NCI-H1417 treated with DMSO at 0.1 percent for 48 hours (cell line): ENCODE measurements around the gene CPNE5.

Experiments
- DNase-seq: peaks from one replicate; lab custom pipeline; 2025; lab: John Stamatoyannopoulos, UW

CPNE5 gene

DNA sequence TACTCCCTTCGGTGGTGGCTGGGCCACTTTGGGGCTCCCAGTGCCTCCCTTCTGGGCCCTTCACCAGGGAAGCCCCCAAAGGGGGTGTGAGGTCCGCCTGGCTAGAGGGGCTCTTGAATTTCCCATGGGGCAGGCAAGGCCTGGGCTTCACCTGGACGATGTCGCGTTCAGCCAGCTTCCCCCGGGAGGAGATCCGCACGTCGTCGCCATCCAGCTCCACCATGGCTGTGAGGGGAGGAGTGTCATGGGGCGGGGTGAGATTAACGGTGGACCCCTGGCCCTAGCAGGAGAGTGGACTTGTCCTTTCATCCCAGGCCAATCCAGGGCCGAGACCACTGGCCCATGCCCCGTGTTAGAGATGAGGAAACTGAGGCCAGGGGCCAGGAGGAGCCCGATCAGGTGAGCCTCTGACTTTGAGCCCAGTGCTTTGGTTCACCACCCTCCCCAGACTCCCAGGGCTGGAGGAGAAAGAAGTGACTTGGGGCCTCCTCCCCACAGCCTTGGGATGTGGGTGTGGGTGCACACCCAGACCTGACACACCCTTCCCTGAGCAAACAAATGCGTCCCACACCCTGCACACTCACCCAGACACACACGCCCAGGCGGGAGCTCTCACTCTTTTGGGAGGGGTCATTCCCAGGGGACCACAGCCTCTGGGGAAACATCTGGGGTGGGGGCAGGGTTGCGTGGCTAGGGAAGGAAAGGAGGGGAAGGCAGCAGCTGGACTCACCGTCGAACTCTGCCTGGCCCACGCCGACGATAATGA lies 95.5 kb downstream of the CPNE5 start:
- no peak for DNase-seq

DNA sequence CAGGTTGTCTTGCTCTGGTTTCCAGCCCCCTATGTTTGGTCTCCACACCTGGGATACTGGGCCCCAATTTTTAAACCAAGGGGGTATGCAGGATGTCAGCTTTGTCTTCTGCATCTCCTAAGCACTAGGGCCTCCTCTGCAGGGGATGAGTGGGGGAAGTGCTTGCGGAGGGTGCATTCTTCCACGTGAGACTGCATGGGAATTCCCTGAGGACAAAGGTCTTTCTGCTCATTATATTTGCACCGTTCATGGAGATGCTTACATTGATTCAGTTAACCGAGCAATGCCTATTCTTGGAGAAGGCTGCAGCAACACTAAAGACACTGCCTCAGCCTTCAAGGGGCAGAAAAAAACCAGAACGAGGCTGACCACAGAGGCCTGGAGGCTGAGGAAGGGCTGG lies 96.2 kb downstream of the CPNE5 start:
- no peak for DNase-seq

GRCh38 chr6:36742146-36742545 lies 97.1 kb downstream of the CPNE5 start:
- no peak for DNase-seq

DNA sequence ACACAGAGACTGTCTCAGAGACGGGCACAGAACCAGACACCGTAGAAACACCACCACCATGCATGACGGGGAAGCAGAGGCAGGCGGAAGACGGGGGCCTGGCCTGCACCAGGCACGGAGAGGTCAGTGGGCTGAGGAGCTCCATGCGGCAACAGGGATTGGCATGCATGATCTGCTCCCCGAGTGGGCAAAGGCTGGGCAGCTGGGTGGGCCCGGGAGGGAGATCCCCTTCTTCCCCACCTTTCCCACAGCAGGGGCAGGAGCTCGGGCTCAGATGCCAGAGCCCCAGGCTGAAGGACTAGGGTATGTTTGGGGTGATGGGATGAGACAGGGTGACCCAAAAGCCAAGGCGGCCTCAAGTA lies 98.4 kb downstream of the CPNE5 start:
- DNase-seq = no peak

DNA sequence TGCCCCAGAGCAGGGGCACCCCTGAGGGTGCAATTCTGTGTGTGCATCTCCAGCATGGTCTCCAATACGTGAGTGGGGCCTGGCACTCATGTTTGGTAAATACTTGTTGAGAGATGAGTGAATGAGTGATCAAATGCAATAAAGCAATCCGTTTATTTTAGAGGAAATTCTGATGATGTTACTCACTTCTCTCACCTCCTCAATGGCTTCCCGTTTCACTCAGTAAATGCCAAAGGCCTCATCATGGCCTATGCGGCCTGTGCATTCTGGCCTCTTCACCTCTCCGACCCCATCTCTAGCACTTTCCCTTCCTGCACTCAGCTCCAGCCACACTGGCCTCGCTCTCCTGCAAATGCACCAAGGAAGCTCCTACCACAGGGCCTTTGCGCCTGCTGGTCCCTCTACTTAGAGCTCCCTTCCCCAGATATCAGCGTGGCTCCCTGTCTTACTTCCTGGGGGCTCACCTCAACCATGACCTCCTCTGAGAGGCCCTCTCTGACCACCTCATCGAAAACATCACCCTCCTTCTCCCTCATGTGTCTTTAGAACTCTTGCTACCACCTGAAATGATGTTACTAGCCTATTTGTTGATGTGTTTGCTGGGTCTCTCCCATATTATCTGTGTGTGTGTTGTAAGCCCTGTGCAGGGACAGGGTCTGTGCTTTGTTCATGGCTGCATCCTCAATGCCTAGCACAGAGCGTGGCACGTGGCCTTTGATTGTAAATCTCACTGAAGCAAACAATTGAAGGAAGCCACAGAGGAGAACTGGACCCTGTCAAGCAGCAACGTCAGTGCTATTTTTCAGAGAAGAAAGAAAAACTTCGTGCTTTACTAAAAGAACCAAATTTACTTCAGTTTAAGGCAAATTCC lies 99.1 kb downstream of the CPNE5 start:
- no peak for DNase-seq

DNA sequence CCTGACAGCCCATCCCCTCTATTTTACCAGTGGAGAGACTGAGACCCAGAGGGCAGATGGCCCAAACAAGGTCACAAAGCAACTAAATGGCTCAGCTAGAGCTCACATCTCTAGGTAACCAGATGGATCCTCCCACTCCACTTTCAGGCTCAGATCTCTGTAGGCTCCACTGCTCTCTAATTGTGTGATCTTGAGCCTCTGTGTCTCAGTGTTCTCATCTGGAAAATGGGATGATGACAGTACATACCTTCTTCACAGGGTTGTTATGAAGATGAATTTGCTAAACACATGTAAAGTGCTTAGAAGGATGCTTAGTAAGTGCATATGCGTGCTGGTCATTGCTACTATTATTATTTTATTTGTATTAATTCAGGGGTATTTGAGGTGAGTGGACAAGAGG lies 101.1 kb downstream of the CPNE5 start:
- no peak for DNase-seq

GRCh38 chr6:36737043-36737785 lies 102.0 kb downstream of the CPNE5 start:
- no peak for DNase-seq

- no peak for DNase-seq
These were observed 103.9 kb downstream of the CPNE5 start for GRCh38 chr6:36735110-36736071.

DNA sequence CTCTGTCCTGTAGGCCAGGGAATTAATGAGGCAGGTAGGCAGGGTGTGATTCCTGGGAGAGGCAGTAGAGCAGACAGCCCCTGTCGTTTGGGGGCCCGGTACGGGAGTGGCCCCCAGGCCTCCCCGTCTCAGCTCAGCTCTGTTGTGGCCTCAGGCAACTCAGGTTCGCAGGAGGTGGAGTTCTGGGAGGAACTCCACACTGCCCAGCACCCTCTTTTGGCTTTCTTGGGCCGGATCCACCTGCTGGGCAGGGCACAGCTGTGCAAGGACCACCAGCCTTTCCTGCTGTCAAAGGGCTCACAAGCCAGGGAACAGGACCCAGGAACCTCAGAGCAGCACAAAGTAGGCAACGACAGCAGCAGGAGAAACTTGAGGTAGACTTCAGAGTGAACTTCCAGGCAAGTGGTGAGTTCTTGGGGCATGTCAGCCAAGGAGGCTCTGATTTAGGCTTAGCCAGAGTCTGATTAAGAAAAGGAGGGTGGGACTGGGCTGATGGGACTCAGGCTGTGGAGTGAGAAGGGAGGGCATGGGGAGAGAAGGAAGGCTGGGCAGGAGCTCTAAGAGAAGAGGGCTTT lies 104.7 kb downstream of the CPNE5 start:
- DNase-seq = no peak

DNA sequence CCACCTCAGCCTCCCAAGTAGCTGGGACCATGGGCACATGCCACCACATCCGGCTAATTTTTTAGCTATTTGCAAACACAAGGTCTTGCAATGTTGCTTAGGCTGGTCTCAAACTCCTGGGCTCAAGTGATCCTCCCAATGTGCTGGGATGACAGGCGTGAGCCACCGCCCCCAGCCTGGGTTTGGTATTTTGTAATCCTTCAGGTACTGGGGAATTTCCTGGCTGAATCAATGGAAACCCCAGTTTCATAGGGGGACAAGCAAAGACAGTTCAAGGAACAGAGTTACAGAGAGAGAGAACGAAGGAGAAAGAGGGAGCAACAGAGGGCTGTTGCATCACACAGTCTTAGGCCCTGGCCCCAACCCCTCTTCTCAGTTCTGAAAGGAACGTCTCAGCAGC lies 105.9 kb downstream of the CPNE5 start:
- DNase-seq = no peak

DNA sequence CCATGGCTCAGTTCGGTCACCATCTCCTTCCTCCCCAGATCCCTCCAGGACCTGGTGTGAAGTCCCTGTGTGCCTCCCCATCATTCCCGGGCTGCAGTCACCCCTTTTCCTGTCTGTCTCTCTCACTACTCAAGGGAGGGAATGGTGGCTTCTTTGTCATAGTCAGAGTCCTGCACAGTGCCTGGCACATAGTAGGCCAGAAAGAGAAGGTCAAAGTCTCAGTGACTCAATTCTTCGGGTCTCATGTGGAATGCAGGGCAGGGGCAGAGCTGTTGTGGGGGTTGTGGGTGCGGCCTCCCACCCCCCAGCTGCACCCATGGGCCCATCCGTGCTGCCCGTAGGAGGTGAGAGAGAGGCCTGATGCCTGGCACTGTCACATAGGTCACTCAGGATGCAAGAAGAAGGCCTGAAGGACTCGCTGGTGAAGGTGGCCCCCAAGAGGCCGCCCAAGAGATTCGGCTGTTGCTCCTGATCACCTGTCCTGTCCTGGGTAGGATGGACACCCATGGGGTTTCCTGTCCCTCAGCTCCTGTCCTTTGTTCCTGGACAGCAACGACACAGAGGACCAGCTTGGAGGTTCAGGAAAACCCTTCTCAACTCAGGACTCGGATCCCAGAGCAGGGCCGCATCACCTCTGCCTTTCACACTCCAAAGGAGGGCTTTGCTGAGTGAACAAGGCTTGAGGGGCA lies 107.5 kb downstream of the CPNE5 start:
- no peak for DNase-seq

DNA sequence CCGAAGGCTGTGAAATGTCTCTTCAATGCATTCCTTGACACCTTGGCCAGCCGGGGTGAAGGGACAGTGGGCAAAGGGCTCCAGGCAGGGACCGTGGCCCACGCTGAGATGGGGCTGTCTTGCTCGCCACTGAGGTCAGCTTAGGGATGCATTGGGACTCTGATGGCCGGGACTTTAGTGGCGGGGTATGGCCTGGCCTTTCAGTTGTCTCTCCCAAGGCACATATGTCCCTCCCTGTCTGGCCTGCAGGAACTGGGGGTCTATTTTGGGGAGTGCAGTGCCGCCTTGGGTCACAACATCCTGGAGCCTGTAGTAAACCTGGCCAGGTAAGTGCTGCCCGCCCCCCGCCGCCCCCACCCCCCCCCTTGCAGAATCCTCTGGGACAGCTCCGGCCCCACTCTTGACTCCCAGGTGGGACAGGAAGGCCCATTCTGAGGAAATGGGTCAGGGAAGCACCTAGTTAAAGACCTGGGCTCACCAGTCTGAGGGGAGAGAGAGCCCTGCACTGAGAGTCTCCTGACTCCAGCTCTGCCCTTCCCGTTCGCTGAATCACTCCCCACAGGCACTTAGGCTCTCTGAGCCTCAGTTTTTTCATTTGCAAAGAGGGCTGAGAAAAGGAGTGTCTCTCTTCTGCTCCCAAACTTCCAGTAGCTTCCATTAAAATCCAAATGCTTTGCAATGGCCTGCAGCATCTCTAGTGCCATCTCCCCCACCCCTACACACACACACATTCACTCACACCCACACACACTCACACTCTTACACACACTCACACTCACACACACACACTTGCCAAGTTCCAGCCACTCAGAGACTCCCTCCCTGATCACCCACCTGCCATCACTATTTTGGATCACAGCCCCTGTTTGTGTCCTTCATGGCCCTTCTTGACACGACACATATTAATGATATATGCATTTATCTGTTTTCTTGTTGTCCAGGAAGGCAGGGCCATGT lies 108.5 kb downstream of the CPNE5 start:
- DNase-seq = no peak

DNA sequence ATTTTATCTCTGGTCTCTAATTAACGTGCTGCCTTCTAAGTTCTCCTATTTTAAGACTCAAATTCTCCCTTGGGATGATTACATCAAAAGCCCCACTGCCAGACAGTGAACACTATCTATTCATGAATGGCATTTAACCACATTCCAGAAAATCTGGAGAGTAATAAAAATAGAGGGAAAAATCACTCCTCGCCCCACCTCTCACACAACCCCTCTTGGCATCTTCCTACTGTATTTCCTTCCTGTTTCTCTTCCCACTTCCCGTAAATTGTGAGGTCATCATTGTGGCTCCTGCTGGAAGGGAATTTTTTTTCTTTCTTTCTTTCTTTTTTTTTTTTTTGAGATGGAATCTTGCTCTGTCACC lies 110.1 kb downstream of the CPNE5 start:
- DNase-seq = no peak

- DNase-seq = no peak
These were observed 110.7 kb downstream of the CPNE5 start for GRCh38 chr6:36728289-36729160.

GRCh38 chr6:36727505-36728021 lies 111.7 kb downstream of the CPNE5 start:
- no peak for DNase-seq

DNA sequence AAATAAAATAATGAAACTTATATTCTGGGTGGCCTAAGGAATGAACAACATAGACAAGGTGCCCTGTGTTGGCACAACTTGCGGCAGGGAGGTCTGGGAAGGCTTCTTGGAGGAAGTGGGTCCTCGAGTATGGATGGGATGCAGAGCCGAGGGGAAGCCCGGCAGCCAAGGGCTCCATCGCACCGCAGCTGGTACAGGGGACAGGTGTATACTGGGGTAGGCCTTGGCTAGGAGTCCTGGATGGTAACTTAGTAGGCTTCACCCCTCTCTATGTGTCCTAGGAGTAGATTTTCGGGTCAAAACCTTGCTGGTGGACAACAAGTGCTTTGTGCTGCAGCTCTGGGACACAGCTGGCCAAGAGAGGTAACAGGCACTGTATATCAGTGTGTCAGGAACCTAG lies 113.7 kb downstream of the CPNE5 start:
- DNase-seq = no peak

DNA sequence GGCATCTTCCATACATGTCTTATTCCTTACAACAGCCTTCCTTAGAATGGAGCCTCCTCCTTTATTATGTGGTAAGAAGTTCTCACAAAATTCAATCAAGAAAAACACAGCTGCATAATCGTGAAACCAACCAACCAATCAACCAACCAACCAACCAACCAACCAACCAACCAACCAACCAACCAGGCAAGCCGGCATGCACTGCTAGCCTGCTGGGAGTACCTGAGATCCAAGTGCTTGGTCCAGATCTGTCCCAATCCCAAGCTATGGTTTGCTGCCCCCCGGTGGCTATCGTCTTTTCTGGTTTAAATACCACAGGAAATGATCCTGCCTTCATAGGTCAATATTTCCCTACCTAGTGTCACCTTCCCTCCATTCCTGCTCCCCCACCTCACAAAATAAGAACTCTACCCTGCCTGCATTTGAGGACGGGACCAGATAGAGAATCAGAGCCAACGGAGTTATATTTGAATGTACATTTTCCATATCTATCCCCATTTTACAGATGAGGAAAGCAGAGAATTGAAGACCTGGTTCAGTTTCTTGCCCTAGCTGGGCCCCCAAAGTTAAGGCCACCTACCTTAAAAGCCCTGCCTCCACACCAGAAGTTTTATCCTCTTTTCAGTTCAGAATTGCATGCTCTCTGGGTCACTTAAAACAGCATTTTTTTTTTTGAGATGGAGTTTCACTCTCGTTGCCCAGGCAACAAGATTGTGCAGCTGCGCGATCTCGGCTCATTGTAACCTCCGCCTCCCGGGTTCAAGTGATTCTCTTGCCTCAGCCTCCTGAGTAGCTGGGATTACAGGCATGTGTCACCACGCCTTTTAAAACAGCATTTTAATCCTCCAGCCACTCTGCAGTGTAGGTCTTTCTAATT lies 114.5 kb downstream of the CPNE5 start:
- no peak for DNase-seq
